ENCODE results near the gene ACTL8.

The ACTL8 gene

GRCh38 chr1:17755120-17755519 is at the start of gene ACTL8:
ACTL8 (plus strand) TSS chr1:17755333; CDS start chr1:17823009, 67,676 bp downstream.
- DNase-seq (ENCODE audit: low spot score), result no peak

GRCh38 chr1:17706445-17706844 is 48.7 kb upstream of the ACTL8 start:
- no peak for DNase-seq (ENCODE audit: low spot score)

- no peak for DNase-seq (ENCODE audit: low spot score)
Measured at GRCh38 chr1:17709981-17710380, 45.2 kb upstream of the ACTL8 start.

GRCh38 chr1:17710889-17711576 is 44.1 kb upstream of the ACTL8 start:
- DNase-seq (ENCODE audit: low spot score), result no peak

GRCh38 chr1:17711577-17711910 is 43.6 kb upstream of the ACTL8 start:
- DNase-seq (ENCODE audit: low spot score), result no peak

GRCh38 chr1:17711941-17712340 is 43.2 kb upstream of the ACTL8 start:
- DNase-seq (ENCODE audit: low spot score), result no peak

GRCh38 chr1:17713993-17714392 is 41.1 kb upstream of the ACTL8 start:
- no peak for DNase-seq (ENCODE audit: low spot score)

GRCh38 chr1:17717594-17718535 is 37.3 kb upstream of the ACTL8 start:
- no peak for DNase-seq (ENCODE audit: low spot score)

- no peak for DNase-seq (ENCODE audit: low spot score)
Measured at GRCh38 chr1:17719874-17720273, 35.3 kb upstream of the ACTL8 start.

GRCh38 chr1:17721444-17721843 is 33.7 kb upstream of the ACTL8 start:
- DNase-seq (ENCODE audit: low spot score), result no peak

- no peak for DNase-seq (ENCODE audit: low spot score)
Measured at GRCh38 chr1:17723684-17724083, 31.4 kb upstream of the ACTL8 start.

GRCh38 chr1:17724150-17724549 is 31.0 kb upstream of the ACTL8 start:
- DNase-seq (ENCODE audit: low spot score), result no peak

GRCh38 chr1:17725084-17725719 is 29.9 kb upstream of the ACTL8 start:
- no peak for DNase-seq (ENCODE audit: low spot score)

- DNase-seq (ENCODE audit: low spot score), result no peak
Measured at GRCh38 chr1:17725811-17726582, 29.1 kb upstream of the ACTL8 start.

GRCh38 chr1:17728123-17728712 is 26.9 kb upstream of the ACTL8 start:
- DNase-seq (ENCODE audit: low spot score), result no peak

GRCh38 chr1:17729248-17729647 is 25.9 kb upstream of the ACTL8 start:
- no peak for DNase-seq (ENCODE audit: low spot score)

GRCh38 chr1:17729909-17730308 is 25.2 kb upstream of the ACTL8 start:
- no peak for DNase-seq (ENCODE audit: low spot score)

- no peak for DNase-seq (ENCODE audit: low spot score)
Measured at GRCh38 chr1:17731460-17731859, 23.7 kb upstream of the ACTL8 start.

GRCh38 chr1:17732475-17732874 is 22.7 kb upstream of the ACTL8 start:
- DNase-seq (ENCODE audit: low spot score), result no peak

- DNase-seq (ENCODE audit: low spot score), result no peak
Measured at GRCh38 chr1:17733661-17734060, 21.5 kb upstream of the ACTL8 start.

- DNase-seq (ENCODE audit: low spot score), result no peak
Measured at GRCh38 chr1:17734609-17735008, 20.5 kb upstream of the ACTL8 start.

GRCh38 chr1:17735348-17735747 is 19.8 kb upstream of the ACTL8 start:
- no peak for DNase-seq (ENCODE audit: low spot score)
